ENCODE measurements around the gene EIF4G1. TPM values are rescaled to one million over a fixed set of nuclear protein-coding genes. Genes with fewer than 3 reads are reported as not detected.

Gene EIF4G1
- polyA plus RNA-seq, 1 donor: 203 TPM

DNA sequence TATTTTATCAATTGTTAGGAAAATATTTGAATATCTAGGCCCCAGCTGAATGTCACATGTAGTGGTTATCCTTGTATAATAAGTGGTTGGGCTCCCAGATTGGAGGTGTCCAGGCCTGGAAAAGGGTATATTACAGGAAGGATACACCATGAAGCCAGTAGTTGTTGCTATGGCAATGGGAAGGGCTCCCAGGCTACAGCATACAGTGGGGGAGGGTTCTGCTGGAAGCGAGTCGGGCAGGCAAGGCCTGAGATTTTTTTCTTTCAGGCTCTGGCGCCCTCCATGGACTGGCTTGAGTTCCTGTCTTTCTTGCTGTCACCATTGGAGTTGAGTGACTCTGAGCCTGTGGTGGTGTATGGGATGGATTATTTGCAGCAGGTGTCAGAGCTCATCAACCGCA is 29.7 kb upstream of the EIF4G1 start:
- no CpG with 5 or more reads among the region's 4 CpGs for WGBS (ENCODE audit: insufficient coverage, low lambda C conversion rate)
- Histone ChIP-seq H3K27me3 (ENCODE audit: control insufficient read depth, insufficient read depth, low read length) (peaks cover 15% of the 10 kb centered on the region), H3K4me1 (ENCODE audit: control insufficient read depth, insufficient read depth, low read length) (no peaks in the 10 kb centered on the region), H3K27ac (ENCODE audit: low read length) (no peak overlapping the region), H3K9me3 (ENCODE audit: control insufficient read depth, low read depth, low read length) (no peaks in the 10 kb centered on the region), H3K36me3 (ENCODE audit: control insufficient read depth, insufficient read depth, low read length) (no peaks in the 10 kb centered on the region), H3K4me3 (ENCODE audit: low read length) (no peak overlapping the region)
- DNase-seq: peak; percentile 30 to 46

GRCh38 chr3:184289426-184289938 is 24.9 kb upstream of the EIF4G1 start:
- peaks cover 2% of the 10 kb centered on the region for H3K4me1 ChIP-seq (ENCODE audit: control insufficient read depth, insufficient read depth, low read length)
- H3K4me3 ChIP-seq (ENCODE audit: low read length): no peak overlapping the region
- H3K9me3 ChIP-seq (ENCODE audit: control insufficient read depth, low read depth, low read length): no peaks in the 10 kb centered on the region
- DNase-seq: peak in 1 of 2 donors; percentile 11
- no CpG with 5 or more reads among the region's 10 CpGs for WGBS (ENCODE audit: insufficient coverage, low lambda C conversion rate)
- no peak overlapping the region for H3K27ac ChIP-seq (ENCODE audit: low read length)
- peaks cover 10% of the 10 kb centered on the region for H3K27me3 ChIP-seq (ENCODE audit: control insufficient read depth, insufficient read depth, low read length)
- H3K36me3 ChIP-seq (ENCODE audit: control insufficient read depth, insufficient read depth, low read length): no peaks in the 10 kb centered on the region

DNA sequence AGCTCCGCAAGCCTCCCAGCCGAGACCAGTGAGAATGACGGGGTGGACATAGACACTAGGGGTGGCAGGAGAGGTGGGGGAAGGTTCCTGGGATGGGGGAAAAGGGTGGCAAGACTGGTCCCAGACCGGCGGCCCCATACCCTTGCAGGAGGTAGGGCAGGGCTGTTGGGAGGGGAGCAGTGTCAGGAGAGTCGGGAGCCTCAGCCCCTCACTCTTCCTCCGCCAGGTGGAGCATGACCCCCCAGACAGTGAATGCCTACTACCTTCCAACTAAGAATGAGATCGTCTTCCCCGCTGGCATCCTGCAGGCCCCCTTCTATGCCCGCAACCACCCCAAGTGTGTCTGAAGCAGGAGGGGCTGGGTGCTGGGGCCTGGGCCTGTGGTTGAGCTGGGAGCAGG is 24.1 kb upstream of the EIF4G1 start:
- Histone ChIP-seq H3K27me3 (ENCODE audit: control insufficient read depth, insufficient read depth, low read length) (peaks cover 9% of the 10 kb centered on the region), H3K9me3 (ENCODE audit: control insufficient read depth, low read depth, low read length) (no peaks in the 10 kb centered on the region), H3K36me3 (ENCODE audit: control insufficient read depth, insufficient read depth, low read length) (no peaks in the 10 kb centered on the region), H3K27ac (ENCODE audit: low read length) (no peak overlapping the region), H3K4me3 (ENCODE audit: low read length) (no peak overlapping the region), H3K4me1 (ENCODE audit: control insufficient read depth, insufficient read depth, low read length) (peaks cover 2% of the 10 kb centered on the region)
- WGBS (ENCODE audit: insufficient coverage, low lambda C conversion rate): no CpG with 5 or more reads among the region's 10 CpGs
- DNase-seq: no peak

- H3K4me3 ChIP-seq (ENCODE audit: low read length): no peak overlapping the region
- no peak overlapping the region for H3K27ac ChIP-seq (ENCODE audit: low read length)
- no CpG with 5 or more reads among the region's 22 CpGs for WGBS (ENCODE audit: insufficient coverage, low lambda C conversion rate)
- H3K4me1 ChIP-seq (ENCODE audit: control insufficient read depth, insufficient read depth, low read length): peaks cover 2% of the 10 kb centered on the region
- H3K9me3 ChIP-seq (ENCODE audit: control insufficient read depth, low read depth, low read length): no peaks in the 10 kb centered on the region
- peaks cover 5% of the 10 kb centered on the region for H3K27me3 ChIP-seq (ENCODE audit: control insufficient read depth, insufficient read depth, low read length)
- DNase-seq: no peak
- H3K36me3 ChIP-seq (ENCODE audit: control insufficient read depth, insufficient read depth, low read length): no peaks in the 10 kb centered on the region
These were observed 23.2 kb upstream of the EIF4G1 start for GRCh38 chr3:184291044-184291737.

DNA sequence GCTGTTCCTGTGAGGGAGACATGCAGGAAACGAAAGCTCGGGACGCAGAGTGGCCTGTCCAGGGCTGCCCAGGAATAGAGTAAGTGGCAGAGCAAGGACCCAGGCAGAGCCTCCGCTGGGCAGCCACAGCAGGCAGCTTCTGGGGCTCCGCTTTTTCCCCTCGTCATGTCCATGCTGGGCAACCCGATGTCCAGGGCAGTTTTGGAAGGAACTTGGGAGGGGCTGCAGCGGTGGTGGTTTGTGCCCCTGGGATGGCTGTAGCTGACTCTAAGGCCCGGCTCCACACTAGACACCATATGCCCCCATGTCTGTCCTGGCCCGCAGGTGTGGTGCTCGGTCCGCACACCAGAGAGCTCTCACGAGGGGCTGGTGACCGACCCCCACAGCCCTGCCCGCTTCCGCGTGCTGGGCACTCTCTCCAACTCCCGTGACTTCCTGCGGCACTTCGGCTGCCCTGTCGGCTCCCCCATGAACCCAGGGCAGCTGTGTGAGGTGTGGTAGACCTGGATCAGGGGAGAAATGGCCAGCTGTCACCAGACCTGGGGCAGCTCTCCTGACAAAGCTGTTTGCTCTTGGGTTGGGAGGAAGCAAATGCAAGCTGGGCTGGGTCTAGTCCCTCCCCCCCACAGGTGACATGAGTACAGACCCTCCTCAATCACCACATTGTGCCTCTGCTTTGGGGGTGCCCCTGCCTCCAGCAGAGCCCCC is 22.5 kb upstream of the EIF4G1 start:
- WGBS (ENCODE audit: insufficient coverage, low lambda C conversion rate): no CpG with 5 or more reads among the region's 21 CpGs
- H3K36me3 ChIP-seq (ENCODE audit: control insufficient read depth, insufficient read depth, low read length): no peaks in the 10 kb centered on the region
- no peak overlapping the region for H3K27ac ChIP-seq (ENCODE audit: low read length)
- peaks cover 2% of the 10 kb centered on the region for H3K4me1 ChIP-seq (ENCODE audit: control insufficient read depth, insufficient read depth, low read length)
- H3K27me3 ChIP-seq (ENCODE audit: control insufficient read depth, insufficient read depth, low read length): peaks cover 5% of the 10 kb centered on the region
- H3K4me3 ChIP-seq (ENCODE audit: low read length): no peak overlapping the region
- DNase-seq: no peak
- no peaks in the 10 kb centered on the region for H3K9me3 ChIP-seq (ENCODE audit: control insufficient read depth, low read depth, low read length)

GRCh38 chr3:184295771-184296170 is 18.6 kb upstream of the EIF4G1 start:
- no peak overlapping the region for H3K4me3 ChIP-seq (ENCODE audit: low read length)
- DNase-seq: no peak
- H3K36me3 ChIP-seq (ENCODE audit: control insufficient read depth, insufficient read depth, low read length): peaks cover 3% of the 10 kb centered on the region
- WGBS (ENCODE audit: insufficient coverage, low lambda C conversion rate): no CpG with 5 or more reads among the region's 3 CpGs
- no peaks in the 10 kb centered on the region for H3K27me3 ChIP-seq (ENCODE audit: control insufficient read depth, insufficient read depth, low read length)
- no peaks in the 10 kb centered on the region for H3K9me3 ChIP-seq (ENCODE audit: control insufficient read depth, low read depth, low read length)
- H3K27ac ChIP-seq (ENCODE audit: low read length): no peak overlapping the region
- peaks cover 2% of the 10 kb centered on the region for H3K4me1 ChIP-seq (ENCODE audit: control insufficient read depth, insufficient read depth, low read length)

GRCh38 chr3:184296616-184297015 is 17.8 kb upstream of the EIF4G1 start:
- DNase-seq: no peak
- no peak overlapping the region for H3K27ac ChIP-seq (ENCODE audit: low read length)
- peaks cover 8% of the 10 kb centered on the region for H3K36me3 ChIP-seq (ENCODE audit: control insufficient read depth, insufficient read depth, low read length)
- no peaks in the 10 kb centered on the region for H3K4me1 ChIP-seq (ENCODE audit: control insufficient read depth, insufficient read depth, low read length)
- H3K27me3 ChIP-seq (ENCODE audit: control insufficient read depth, insufficient read depth, low read length): no peaks in the 10 kb centered on the region
- no CpG with 5 or more reads among the region's 7 CpGs for WGBS (ENCODE audit: insufficient coverage, low lambda C conversion rate)
- no peak overlapping the region for H3K4me3 ChIP-seq (ENCODE audit: low read length)
- H3K9me3 ChIP-seq (ENCODE audit: control insufficient read depth, low read depth, low read length): no peaks in the 10 kb centered on the region

DNA sequence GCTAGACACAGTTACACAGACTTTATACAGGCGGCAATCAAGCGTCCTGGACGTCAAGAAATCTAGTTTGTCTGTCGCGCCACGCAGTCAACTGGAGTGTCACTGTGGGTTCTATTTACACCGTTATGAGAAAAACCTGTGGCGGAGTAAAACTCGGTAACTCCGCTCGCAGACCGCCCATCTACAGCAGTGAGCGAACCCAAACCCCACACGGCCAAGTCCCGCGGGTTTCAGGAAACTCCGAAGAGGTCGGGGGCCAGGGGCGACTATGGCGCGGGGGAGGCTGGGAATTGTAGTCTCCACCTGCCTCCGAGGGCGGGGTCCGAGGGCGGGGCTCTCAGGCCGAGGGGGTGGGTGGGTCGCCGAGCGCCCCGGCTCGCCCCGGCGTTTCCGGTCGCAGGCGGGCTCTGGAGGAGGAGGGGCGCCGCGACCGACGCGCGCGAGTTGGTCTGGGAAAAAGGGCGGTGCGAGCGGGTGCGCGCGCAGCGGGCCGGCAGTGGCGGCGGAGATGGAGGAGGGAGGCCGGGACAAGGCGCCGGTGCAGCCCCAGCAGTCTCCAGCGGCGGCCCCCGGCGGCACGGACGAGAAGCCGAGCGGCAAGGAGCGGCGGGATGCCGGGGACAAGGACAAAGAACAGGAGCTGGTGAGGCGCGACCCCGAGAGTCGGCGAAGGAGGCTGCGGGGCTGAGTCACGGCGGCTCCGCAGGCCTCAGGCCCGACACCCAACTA is 15.5 kb upstream of the EIF4G1 start, which contains the start of gene PSMD2:
Gene PSMD2, plus strand, starts transcription at position 483 of the 729 bp plus-strand sequence. Its CDS starts 26 bp downstream, at position 509.
- H3K9me3 ChIP-seq (ENCODE audit: control insufficient read depth, low read depth, low read length): no peaks in the 10 kb centered on the region
- H3K27ac ChIP-seq (ENCODE audit: low read length): peak within 1 kb of the TSS; percentile 62
- peak; percentile 96 for DNase-seq
- no peaks in the 10 kb centered on the region for H3K4me1 ChIP-seq (ENCODE audit: control insufficient read depth, insufficient read depth, low read length)
- peaks cover 31% of the 10 kb centered on the region for H3K36me3 ChIP-seq (ENCODE audit: control insufficient read depth, insufficient read depth, low read length)
- no CpG with 5 or more reads among the region's 78 CpGs for whole genome bisulfite sequencing (ENCODE audit: insufficient coverage, low lambda C conversion rate)
- H3K27me3 ChIP-seq (ENCODE audit: control insufficient read depth, insufficient read depth, low read length): no peaks in the 10 kb centered on the region
- peak within 1 kb of the TSS; percentile 90 for H3K4me3 ChIP-seq (ENCODE audit: low read length)

- Histone ChIP-seq H3K9me3 (ENCODE audit: control insufficient read depth, low read depth, low read length) (no peaks in the 10 kb centered on the region), H3K36me3 (ENCODE audit: control insufficient read depth, insufficient read depth, low read length) (peaks cover 39% of the 10 kb centered on the region), H3K4me3 (ENCODE audit: low read length) (peak overlapping the region; percentile 90), H3K4me1 (ENCODE audit: control insufficient read depth, insufficient read depth, low read length) (no peaks in the 10 kb centered on the region), H3K27ac (ENCODE audit: low read length) (peak overlapping the region; percentile 4), H3K27me3 (ENCODE audit: control insufficient read depth, insufficient read depth, low read length) (no peaks in the 10 kb centered on the region)
- no CpG with 5 or more reads among the region's 29 CpGs for WGBS (ENCODE audit: insufficient coverage, low lambda C conversion rate)
- DNase-seq: no peak
These were observed 14.7 kb upstream of the EIF4G1 start for GRCh38 chr3:184299488-184300377.

All from large intestine (tissue), 3 donors.